Measurements from ENCODE around the gene IFITM2. TPM values are rescaled to one million over a fixed set of nuclear protein-coding genes. Genes with fewer than 3 reads are reported as not detected.
"Not testable (repeated sequence)": the region's sequence is repeated elsewhere in the genome, so short reads cannot be mapped to it uniquely, and the experiment has no call there.

Gene IFITM2
- total RNA-seq: 100 to 1,000 TPM; 262 to 367 TPM
- 114 TPM for polyA plus RNA-seq (2013, experiment 1 of 2)
- polyA plus RNA-seq (2013, experiment 2 of 2): 152 TPM
- long read RNA-seq, experiment 1, transcript IFITM2-206 (2 exons, 892 nt): major isoform, 57 of 73 reads
- long read RNA-seq, experiment 1, partial matches to known transcripts: 8 of 73 reads
- long read RNA-seq, experiment 1, other reads (novel, unspliced or antisense): 8 of 73 reads
- long read RNA-seq, experiment 2, transcript IFITM2-206 (2 exons, 892 nt): major isoform, 91 of 93 reads
- long read RNA-seq, experiment 2, partial matches to known transcripts: 0 of 93 reads
- long read RNA-seq, experiment 2, other reads (novel, unspliced or antisense): 2 of 93 reads
- long read RNA-seq, experiment 3, transcript IFITM2-206 (2 exons, 892 nt): major isoform, 17 of 21 reads
- long read RNA-seq, experiment 3, partial matches to known transcripts: 3 of 21 reads
- long read RNA-seq, experiment 3, other reads (novel, unspliced or antisense): 1 of 21 reads
- long read RNA-seq, experiment 4, partial matches to known transcripts: 0 of 2 reads
- long read RNA-seq, experiment 4, other reads (novel, unspliced or antisense): 0 of 2 reads

- H3K9me3 ChIP-seq (ENCODE audit: control insufficient read depth, low read length); H3K27ac ChIP-seq (ENCODE audit: low read depth, low read length); H3K27me3 ChIP-seq (ENCODE audit: control insufficient read depth, insufficient read depth, low read length, poor library complexity, severe bottlenecking); H3K27me3 Mint-ChIP-seq (ENCODE audit: insufficient read depth); H3K36me3 Mint-ChIP-seq (ENCODE audit: low read depth); H3K36me3 ChIP-seq (ENCODE audit: control insufficient read depth, insufficient read depth, low read length); H3K9me3 Mint-ChIP-seq; H3K4me1 ChIP-seq (ENCODE audit: control insufficient read depth, insufficient read depth, low read length): not testable (repeated sequence)
- Histone ChIP-seq H3K9ac (ENCODE audit: extremely low read depth, low read length, poor library complexity, severe bottlenecking) (peak within 1 kb of the TSS; percentile 18), H3K4me3 (ENCODE audit: low read length) (peak within 1 kb of the TSS; percentile 75)
- WGBS, 2 experiments (ENCODE audit: insufficient coverage in 1 of 2, insufficient read length in 1 of 2): 42 to 54% methylated on average over 9 to 17 of the region's 28 CpGs
- peaks cover 45% of the 10 kb centered on the region for H3K4me1 Mint-ChIP-seq
- H3K27ac Mint-ChIP-seq: peak within 1 kb of the TSS; percentile 91
- peak; percentile 88 for DNase-seq
- H3K4me3 Mint-ChIP-seq: peak within 1 kb of the TSS; percentile 69
Measured at GRCh38 chr11:307766-308708, at the start of gene IFITM2. Gene IFITM2, plus strand, starts transcription at chr11:307816. Its CDS starts 377 bp downstream, at chr11:308193.

GRCh38 chr11:259413-259812 is 48.2 kb upstream of the IFITM2 start:
- no peak overlapping the region for H3K27ac ChIP-seq (ENCODE audit: low read depth, low read length)
- H3K4me3 Mint-ChIP-seq: no peak overlapping the region
- no peaks in the 10 kb centered on the region for H3K4me1 ChIP-seq (ENCODE audit: control insufficient read depth, insufficient read depth, low read length)
- TF ChIP-seq CTCF (conservative IDR thresholded peaks at IDR 0.05): no peak
- 80 to 97% methylated on average over 1 to 2 of the region's 10 CpGs for WGBS, 2 experiments (ENCODE audit: insufficient coverage in 1 of 2, insufficient read length in 1 of 2)
- H3K9ac ChIP-seq (ENCODE audit: extremely low read depth, low read length, poor library complexity, severe bottlenecking): no peak overlapping the region
- H3K27me3 Mint-ChIP-seq (ENCODE audit: insufficient read depth): peaks cover 2% of the 10 kb centered on the region
- no peaks in the 10 kb centered on the region for H3K4me1 Mint-ChIP-seq
- no peak overlapping the region for H3K27ac Mint-ChIP-seq
- no peak for DNase-seq
- no peaks in the 10 kb centered on the region for H3K36me3 ChIP-seq (ENCODE audit: control insufficient read depth, insufficient read depth, low read length)
- no peak overlapping the region for H3K4me3 ChIP-seq (ENCODE audit: low read length)
- H3K9me3 Mint-ChIP-seq: peaks cover 18% of the 10 kb centered on the region
- H3K27me3 ChIP-seq (ENCODE audit: control insufficient read depth, insufficient read depth, low read length, poor library complexity, severe bottlenecking): no peaks in the 10 kb centered on the region
- peaks cover 4% of the 10 kb centered on the region for H3K9me3 ChIP-seq (ENCODE audit: control insufficient read depth, low read length)
- H3K36me3 Mint-ChIP-seq (ENCODE audit: low read depth): no peaks in the 10 kb centered on the region

GRCh38 chr11:261624-262023 is 46.0 kb upstream of the IFITM2 start:
- Mint-ChIP-seq H3K36me3 (ENCODE audit: low read depth) (no peaks in the 10 kb centered on the region), H3K4me3 (no peak overlapping the region), H3K27me3 (ENCODE audit: insufficient read depth) (no peaks in the 10 kb centered on the region), H3K9me3 (peaks cover 24% of the 10 kb centered on the region), H3K27ac (no peak overlapping the region), H3K4me1 (no peaks in the 10 kb centered on the region)
- Histone ChIP-seq H3K36me3 (ENCODE audit: control insufficient read depth, insufficient read depth, low read length) (no peaks in the 10 kb centered on the region), H3K27ac (ENCODE audit: low read depth, low read length) (no peak overlapping the region), H3K9me3 (ENCODE audit: control insufficient read depth, low read length) (peaks cover 4% of the 10 kb centered on the region), H3K4me1 (ENCODE audit: control insufficient read depth, insufficient read depth, low read length) (no peaks in the 10 kb centered on the region), H3K9ac (ENCODE audit: extremely low read depth, low read length, poor library complexity, severe bottlenecking) (no peak overlapping the region), H3K4me3 (ENCODE audit: low read length) (no peak overlapping the region), H3K27me3 (ENCODE audit: control insufficient read depth, insufficient read depth, low read length, poor library complexity, severe bottlenecking) (no peaks in the 10 kb centered on the region)
- 92 to 93% methylated on average over 4 of the region's 4 CpGs for WGBS, 2 experiments (ENCODE audit: insufficient coverage in 1 of 2, insufficient read length in 1 of 2)
- DNase-seq: no peak
- no peak for TF ChIP-seq CTCF (conservative IDR thresholded peaks at IDR 0.05)
